Rectal smooth muscle tissue (tissue), 1 donor: Measurements from ENCODE around the gene MANSC1.

ENCODE experiments used
- H3K27ac ChIP-seq: one replicate; pipeline ENCODE4 v1.7.0; 2013; ENCODE audit warnings: low read depth, low read length, inconsistent platforms
- H3K27me3 ChIP-seq: one replicate; pipeline ENCODE4 v1.7.0; 2013; ENCODE audit warnings: low read length; ENCODE audit not compliant: control insufficient read depth, insufficient read depth
- H3K36me3 ChIP-seq: one replicate; pipeline ENCODE4 v1.7.0; 2013; ENCODE audit warnings: low read length; ENCODE audit not compliant: control insufficient read depth, insufficient read depth
- H3K4me1 ChIP-seq: one replicate; pipeline ENCODE4 v1.7.0; 2013; ENCODE audit warnings: low read length; ENCODE audit not compliant: control insufficient read depth, insufficient read depth
- H3K4me3 ChIP-seq: one replicate; pipeline ENCODE4 v1.7.0; 2013; ENCODE audit warnings: low read length
- H3K9ac ChIP-seq: one replicate; pipeline ENCODE4 v1.7.0; 2013; ENCODE audit warnings: low read length

MANSC1 gene

DNA sequence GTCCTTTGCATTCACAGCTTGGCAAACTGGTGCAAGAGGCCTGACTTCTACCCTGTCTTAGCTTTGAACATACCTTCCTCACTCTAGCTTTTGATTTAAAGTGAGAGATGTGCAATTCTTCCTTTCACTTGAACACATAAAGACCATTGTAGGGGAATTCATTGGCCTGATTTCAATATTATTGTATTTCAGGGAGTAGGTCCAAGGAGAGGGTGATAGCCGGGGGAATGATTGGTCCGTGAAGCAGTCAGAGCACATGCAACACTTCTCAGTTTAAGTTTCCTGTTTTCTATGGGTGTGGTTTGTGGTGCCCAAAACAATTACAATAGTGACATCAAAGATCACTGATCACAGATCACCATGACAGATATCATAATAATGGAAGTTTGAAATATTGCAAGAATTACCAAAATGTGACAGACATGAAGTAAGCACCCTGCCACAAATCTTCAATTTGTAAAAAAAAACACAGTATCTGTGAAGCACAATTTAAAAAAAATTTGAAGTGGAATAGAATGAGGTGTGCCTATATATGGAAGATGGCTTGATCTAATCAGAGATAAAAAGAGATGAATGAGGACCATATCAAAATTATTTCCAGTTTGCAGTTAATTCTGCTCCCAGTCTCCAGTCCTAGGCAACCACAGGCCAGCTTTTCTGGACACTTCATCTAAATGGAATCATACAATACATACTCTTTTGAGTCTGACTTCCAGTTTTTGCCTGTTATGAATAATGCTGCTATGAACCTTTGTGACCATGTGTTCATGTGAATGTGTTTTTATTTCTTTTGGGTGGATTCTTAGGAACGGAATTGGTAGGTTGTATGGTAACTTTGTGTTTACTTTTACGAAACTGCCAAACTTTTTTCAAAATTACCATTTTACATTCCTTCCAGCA lies 30.0 kb upstream of the MANSC1 start:
- Histone ChIP-seq H3K4me1 (no peaks in the 10 kb centered on the region), H3K27ac (no peak overlapping the region), H3K36me3 (peaks cover 2% of the 10 kb centered on the region), H3K27me3 (no peaks in the 10 kb centered on the region), H3K9ac (no peak overlapping the region), H3K4me3 (no peak overlapping the region)

DNA sequence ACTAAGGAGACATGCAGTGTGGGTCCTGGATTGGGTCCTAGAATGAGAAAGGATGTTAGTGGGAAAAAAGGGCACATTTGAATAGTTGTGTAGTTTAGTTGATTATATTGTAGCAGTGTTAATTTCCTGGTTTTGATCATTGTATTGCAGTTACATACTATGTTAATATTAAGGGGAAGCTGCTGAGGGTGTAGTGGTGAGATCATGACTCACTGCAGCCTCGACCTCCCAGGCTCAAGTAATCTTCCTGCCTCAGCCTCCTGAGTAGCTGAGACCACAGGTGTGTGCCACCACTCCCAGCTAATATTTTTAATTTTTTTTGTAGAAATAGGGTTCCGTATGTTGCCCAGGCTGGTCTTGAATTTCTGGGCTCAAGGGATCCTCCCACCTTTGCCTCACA lies 28.6 kb upstream of the MANSC1 start:
- Histone ChIP-seq H3K4me1 (no peaks in the 10 kb centered on the region), H3K9ac (no peak overlapping the region), H3K36me3 (peaks cover 2% of the 10 kb centered on the region), H3K27me3 (no peaks in the 10 kb centered on the region), H3K4me3 (no peak overlapping the region), H3K27ac (no peak overlapping the region)

DNA sequence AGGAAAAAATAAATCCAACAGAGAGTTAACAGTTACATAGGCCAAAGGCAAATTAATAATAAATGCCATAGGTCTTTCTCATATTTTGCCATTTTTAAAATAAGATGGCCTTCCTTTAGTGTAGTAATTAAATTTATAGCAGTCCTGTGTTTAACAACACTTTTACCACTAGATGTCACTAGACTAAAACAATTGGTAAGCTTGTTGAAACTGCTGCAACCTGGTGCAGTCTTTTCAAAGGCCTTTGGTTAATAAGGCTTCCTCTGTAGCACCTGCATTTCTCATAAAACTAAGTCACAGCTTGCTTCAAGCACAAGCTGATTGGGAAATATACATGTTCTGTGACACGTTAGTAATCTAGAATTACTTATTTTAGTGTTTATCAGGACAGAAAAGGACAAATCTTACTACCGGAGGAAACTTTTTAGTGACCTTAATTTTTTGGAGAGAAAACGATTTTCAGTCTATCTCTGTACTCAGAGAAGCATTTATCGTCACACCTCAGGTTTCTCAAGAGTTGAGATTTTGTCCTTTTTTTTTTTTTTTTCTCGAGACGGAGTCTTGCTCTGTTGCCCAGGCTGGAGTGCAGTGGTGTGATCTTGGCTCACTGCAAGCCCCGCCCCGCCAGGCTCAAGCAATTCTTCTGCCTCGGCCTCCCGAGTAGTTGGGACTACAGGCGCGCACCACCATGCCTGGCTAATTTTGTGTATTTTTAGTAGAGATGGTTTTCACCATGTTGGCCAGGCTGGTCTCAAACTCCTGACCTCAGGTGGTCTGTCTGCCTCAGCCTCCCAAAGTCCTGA lies 26.8 kb upstream of the MANSC1 start:
- H3K4me1 ChIP-seq, result no peaks in the 10 kb centered on the region
- no peak overlapping the region for H3K4me3 ChIP-seq
- no peak overlapping the region for H3K27ac ChIP-seq
- no peaks in the 10 kb centered on the region for H3K27me3 ChIP-seq
- H3K36me3 ChIP-seq, result no peaks in the 10 kb centered on the region
- H3K9ac ChIP-seq, result no peak overlapping the region

DNA sequence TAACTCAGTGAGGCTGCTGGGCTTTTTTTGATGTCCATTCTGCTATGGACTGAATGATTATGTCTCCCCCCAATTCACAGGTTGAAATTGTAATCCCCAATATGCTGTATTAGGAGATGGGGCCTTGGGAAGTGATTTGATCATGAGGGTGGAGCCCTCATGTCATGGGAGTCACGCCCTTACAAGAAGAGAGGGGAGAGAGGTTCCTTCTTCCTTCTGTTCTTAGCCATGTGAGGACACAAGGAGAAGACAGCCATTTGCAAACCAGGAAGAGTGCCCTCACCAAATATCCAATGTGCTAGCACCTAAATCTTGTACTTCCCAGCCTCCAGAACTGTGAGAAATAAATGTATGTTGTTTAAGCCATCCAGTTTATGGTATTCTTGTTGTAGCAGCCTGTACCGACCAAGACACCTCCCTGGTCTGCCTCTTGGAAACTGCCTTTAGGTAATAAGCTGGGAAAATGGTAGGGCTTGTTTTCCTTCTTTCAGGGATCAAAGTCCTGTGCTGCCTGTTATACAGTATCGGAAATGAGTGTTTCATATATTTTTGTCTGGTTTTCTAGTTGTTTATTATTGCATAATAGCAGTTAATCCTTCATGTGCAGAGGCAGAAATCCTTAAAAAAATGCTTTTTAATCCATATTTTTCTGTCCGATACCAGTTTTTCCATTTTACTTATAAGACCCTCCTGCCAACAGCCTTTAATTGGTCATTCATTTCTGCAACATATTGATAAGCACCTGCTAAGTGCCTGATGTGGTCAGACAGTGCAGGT lies 23.1 kb upstream of the MANSC1 start:
- no peak overlapping the region for H3K4me3 ChIP-seq
- no peak overlapping the region for H3K27ac ChIP-seq
- no peaks in the 10 kb centered on the region for H3K4me1 ChIP-seq
- no peaks in the 10 kb centered on the region for H3K27me3 ChIP-seq
- no peaks in the 10 kb centered on the region for H3K36me3 ChIP-seq
- no peak overlapping the region for H3K9ac ChIP-seq

DNA sequence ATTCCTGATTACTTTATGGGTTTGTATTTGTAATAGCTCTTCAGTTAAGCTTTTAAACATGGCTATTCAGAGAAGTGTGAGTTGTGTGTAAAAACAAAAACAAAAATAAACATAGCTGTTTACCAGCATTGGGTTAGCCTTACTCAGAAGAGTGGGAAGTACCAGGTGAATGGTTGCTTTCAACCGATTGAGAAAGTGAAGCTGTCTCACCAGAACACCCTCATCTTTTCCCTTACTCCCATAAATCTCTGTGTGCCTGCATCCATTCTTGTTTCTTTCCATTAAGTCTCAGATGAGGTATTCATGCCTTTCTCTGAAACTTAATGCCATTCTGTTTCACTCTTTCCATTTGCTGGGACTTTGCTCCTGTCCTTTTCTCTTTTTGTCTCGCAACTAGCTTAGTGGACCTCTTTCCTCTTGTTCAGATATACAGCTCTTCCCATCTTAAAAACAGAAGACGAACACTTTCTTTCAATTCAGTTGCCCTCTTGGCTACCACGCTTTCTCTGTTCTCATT lies 17.5 kb upstream of the MANSC1 start:
- Histone ChIP-seq H3K27ac (no peak overlapping the region), H3K9ac (no peak overlapping the region), H3K4me1 (no peaks in the 10 kb centered on the region), H3K4me3 (no peak overlapping the region), H3K36me3 (peaks cover 5% of the 10 kb centered on the region), H3K27me3 (no peaks in the 10 kb centered on the region)

DNA sequence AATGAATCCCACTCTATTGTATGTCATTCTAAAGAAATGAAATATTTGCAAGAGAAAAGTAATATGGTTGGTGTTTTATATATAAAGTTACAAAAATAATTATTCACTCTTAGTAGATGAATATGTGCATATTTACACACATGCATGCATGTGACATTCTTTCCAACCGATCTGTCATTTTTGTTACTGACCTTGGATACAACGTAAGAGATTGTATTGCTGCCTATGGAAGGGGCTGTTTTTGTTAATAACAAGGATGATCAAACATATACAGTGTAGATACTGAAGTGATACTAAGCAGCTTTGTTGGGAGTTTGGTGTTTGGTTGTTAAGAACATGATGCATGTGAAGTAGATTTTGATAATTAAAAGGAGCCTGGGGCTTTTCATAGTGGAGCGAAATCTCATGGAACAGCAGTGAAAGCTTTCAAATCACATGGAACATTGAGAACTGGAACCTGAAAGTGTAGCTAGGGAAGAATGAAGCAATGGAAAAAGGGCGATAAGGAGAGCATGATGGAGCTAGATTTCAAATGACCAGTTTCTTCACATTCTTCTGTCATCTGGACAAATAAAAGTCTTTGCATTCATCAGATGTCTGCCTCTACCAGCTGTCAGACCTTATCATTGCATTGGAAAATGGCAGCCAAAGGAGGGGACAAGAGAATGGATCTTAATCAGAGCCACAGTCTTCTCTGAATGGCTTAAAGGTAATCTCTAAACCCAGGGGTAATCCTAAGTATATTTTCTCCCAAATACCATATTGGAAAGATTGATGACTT lies 16.8 kb upstream of the MANSC1 start:
- Histone ChIP-seq H3K4me3 (no peak overlapping the region), H3K27ac (no peak overlapping the region), H3K9ac (no peak overlapping the region), H3K27me3 (no peaks in the 10 kb centered on the region), H3K36me3 (peaks cover 5% of the 10 kb centered on the region), H3K4me1 (no peaks in the 10 kb centered on the region)

DNA sequence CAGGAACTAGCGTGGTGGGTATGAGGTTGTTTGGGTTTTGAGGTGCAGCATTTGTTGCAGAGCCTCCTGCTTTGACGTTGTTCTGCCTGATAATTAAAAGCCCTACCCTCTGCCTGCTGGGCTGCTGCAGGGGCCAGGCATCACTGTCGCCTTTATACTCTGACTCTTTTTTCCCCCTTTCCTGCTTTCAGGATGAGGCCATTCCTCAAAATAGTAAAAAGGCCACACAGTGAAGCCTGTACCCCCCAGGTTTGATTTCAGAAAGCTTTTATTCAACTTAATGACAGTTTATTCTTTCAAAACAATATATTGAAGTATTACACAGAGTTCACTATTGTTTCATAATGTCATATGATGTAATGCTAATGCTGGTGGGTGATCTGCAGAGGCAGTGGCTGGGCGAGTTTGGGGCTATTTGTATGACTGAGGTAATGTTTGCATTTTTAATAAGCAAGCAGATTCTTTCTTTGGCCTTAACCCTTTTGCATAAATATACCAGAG lies 15.9 kb upstream of the MANSC1 start:
- no peak overlapping the region for H3K4me3 ChIP-seq
- peaks cover 5% of the 10 kb centered on the region for H3K36me3 ChIP-seq
- H3K27ac ChIP-seq, result no peak overlapping the region
- no peaks in the 10 kb centered on the region for H3K4me1 ChIP-seq
- no peaks in the 10 kb centered on the region for H3K27me3 ChIP-seq
- no peak overlapping the region for H3K9ac ChIP-seq

DNA sequence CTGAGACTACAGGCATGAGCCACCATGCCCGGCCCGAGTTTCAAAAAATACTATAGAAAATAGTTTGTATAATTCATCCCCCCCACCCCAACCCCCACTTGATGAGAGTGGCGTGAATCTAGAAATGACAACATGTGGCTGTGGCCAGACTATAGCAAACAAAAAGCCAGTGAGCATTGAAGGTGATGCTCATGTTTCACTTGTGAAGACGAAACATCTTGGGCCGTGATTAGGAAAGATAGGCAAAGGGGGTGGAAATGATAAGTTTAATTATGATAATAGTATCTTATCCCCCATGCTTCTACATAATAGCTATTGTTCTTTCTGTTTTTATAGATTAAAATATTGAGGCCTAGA lies 15.4 kb upstream of the MANSC1 start:
- Histone ChIP-seq H3K9ac (no peak overlapping the region), H3K4me1 (no peaks in the 10 kb centered on the region), H3K27me3 (no peaks in the 10 kb centered on the region), H3K27ac (no peak overlapping the region), H3K4me3 (no peak overlapping the region), H3K36me3 (peaks cover 5% of the 10 kb centered on the region)

DNA sequence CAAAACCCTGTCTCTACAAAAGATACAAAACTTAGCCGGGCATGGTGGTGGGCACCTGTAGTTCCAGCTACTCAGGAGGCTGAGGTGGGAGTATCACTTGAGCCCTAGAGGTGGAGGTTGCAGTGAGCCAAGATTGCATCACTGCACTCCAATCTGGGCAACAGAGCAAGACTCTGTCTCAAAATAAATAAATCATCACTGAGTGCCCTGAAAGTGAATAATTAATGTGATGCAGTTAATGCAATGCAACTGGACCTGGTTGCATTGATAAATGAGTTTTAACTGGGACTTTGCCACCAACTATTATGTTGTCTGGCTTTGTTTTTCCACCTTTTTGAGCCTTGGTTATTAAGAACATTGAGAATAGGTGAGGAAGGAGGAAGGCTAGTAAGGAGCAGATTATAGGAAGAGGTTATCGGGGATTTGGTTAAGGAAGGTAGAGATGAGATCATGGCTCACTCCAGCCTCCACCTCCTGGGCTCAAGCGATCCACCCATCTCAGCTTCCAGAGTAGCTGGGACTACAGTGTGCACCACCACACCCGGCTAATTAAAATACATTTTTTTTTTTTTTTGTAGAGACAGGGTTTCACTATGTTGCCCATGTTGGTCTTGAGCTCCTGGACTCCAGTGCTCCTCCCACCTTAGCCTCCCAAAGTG lies 14.9 kb upstream of the MANSC1 start:
- H3K36me3 ChIP-seq, result peaks cover 5% of the 10 kb centered on the region
- no peak overlapping the region for H3K9ac ChIP-seq
- no peak overlapping the region for H3K27ac ChIP-seq
- H3K4me1 ChIP-seq, result no peaks in the 10 kb centered on the region
- no peak overlapping the region for H3K4me3 ChIP-seq
- H3K27me3 ChIP-seq, result no peaks in the 10 kb centered on the region

DNA sequence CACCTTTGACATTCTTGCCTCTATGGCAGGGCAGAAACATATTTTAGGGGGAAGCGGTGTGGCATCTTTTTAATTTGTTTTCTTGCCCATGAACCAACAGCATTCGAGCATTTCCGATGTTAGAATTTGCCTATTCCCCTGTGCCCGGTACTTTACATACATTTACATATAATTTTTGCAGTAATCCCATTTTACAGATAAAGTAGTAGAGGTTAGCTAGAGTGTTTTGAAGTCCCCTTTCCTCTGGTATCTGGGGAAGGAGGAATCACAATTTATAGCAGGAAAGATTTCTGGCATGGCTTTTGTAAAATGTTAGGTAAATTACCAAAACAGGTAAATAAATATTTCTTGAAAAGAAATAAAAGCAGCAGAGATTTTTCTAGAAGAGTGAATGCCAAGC lies 8.5 kb upstream of the MANSC1 start:
- H3K27ac ChIP-seq, result no peak overlapping the region
- H3K27me3 ChIP-seq, result no peaks in the 10 kb centered on the region
- H3K9ac ChIP-seq, result no peak overlapping the region
- H3K4me3 ChIP-seq, result peak overlapping the region; percentile 95
- H3K36me3 ChIP-seq, result peaks cover 3% of the 10 kb centered on the region
- peaks cover 8% of the 10 kb centered on the region for H3K4me1 ChIP-seq

DNA sequence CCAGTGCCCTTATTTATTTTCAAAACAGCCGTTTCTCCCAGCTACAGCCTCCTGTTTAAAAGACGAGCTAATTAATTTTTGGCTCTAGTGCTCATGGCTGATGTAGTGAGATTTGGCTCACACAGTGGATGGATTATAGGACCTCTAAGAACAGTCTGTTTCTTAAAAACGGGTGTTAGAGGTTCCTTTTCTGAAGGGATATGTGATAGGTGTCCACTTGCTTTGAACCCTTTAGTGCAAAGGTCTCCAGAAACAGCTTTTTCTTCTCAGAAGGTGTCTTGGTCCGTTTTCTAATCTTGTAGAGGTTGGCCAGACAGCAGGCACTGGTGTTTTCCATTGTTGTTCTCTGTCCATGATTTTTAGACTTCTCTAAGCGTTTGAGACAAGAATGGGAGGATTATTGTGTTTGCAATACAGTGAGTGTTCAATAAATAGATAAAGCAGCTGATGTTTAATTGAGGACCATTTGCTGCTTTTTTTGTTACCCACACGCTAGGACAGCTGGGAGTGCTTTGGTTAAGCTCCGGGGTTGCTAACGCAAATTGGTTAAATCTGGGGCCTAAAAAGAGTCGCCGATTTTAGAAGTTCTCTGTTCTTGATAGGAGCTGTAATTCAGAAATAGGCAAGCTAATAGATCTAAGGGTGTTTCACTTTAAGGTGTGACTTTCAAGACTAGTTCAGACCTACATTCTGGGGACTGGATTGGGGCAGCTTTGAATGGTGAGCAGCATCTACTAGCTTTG lies 7.8 kb upstream of the MANSC1 start:
- Histone ChIP-seq H3K4me3 (peak overlapping the region; percentile 95), H3K27me3 (no peaks in the 10 kb centered on the region)

More for the DNA sequence above, 7.8 kb upstream of the MANSC1 start:
- H3K27ac ChIP-seq, result peak overlapping the region; percentile 97
- peaks cover 1% of the 10 kb centered on the region for H3K36me3 ChIP-seq
- peaks cover 8% of the 10 kb centered on the region for H3K4me1 ChIP-seq
- peak overlapping the region; percentile 94 for H3K9ac ChIP-seq
